SU-DHL-6 (cell line): Measurements from ENCODE around the gene DIAPH3.

Experiments
- CTCF ChIP-seq: fragments of 200-600 bp; sonication (generic); IDR thresholded peaks from one replicate; pipeline ENCODE4 v1.5.1; 2017; ENCODE audit warnings: antibody characterized with exemption, mild to moderate bottlenecking, low read length, moderate library complexity; ENCODE audit not compliant: insufficient read depth, poor library complexity, severe bottlenecking
- EZH2phosphoT487 ChIP-seq: fragments of 200-600 bp; sonication (generic), shearing (Covaris generic); conservative IDR thresholded peaks from 2 replicates; pipeline ENCODE4 v1.6.1; 2018; ENCODE audit warnings: mild to moderate bottlenecking, antibody characterized with exemption, low read length, moderate library complexity, mixed read lengths

GRCh38 chr13:60143775-60144174 lies 20.0 kb downstream of the DIAPH3 start:
- no peak for TF ChIP-seq CTCF
- no peak for TF ChIP-seq EZH2phosphoT487
